Anterior cingulate cortex (tissue), 58 donors: ENCODE data around the gene TOGARAM2.
A peak's percentile ranks its signal among the peaks of the same experiment; 100 is the strongest.

Experiments
- DNase-seq, 58 donors: peaks; one replicate each; lab custom pipeline; 2025; lab: John Stamatoyannopoulos, UW

TOGARAM2 gene

GRCh38 chr2:29046321-29046720 lies 65.2 kb downstream of the TOGARAM2 start:
- no peak for DNase-seq

GRCh38 chr2:29047083-29047845 lies 66.2 kb downstream of the TOGARAM2 start:
- DNase-seq: no peak

- no peak for DNase-seq
These were observed 69.5 kb downstream of the TOGARAM2 start for GRCh38 chr2:29050591-29050990.

- no peak for DNase-seq
These were observed 70.6 kb downstream of the TOGARAM2 start for GRCh38 chr2:29051730-29052129.

- DNase-seq: no peak
These were observed 71.7 kb downstream of the TOGARAM2 start for GRCh38 chr2:29052807-29053206.

- DNase-seq: no peak
These were observed 72.1 kb downstream of the TOGARAM2 start for GRCh38 chr2:29053223-29053622.

GRCh38 chr2:29053670-29054400 lies 72.7 kb downstream of the TOGARAM2 start:
- no peak for DNase-seq

GRCh38 chr2:29054430-29054829 lies 73.3 kb downstream of the TOGARAM2 start:
- no peak for DNase-seq

GRCh38 chr2:29055601-29056000 lies 74.5 kb downstream of the TOGARAM2 start:
- DNase-seq: no peak

- DNase-seq: no peak
These were observed 75.4 kb downstream of the TOGARAM2 start for GRCh38 chr2:29056452-29056851.

- no peak for DNase-seq
These were observed 75.9 kb downstream of the TOGARAM2 start for GRCh38 chr2:29057006-29057405.

- no peak for DNase-seq
These were observed 78.5 kb downstream of the TOGARAM2 start for GRCh38 chr2:29059624-29060023.

- DNase-seq: no peak
These were observed 79.3 kb downstream of the TOGARAM2 start for GRCh38 chr2:29060441-29060840.

- DNase-seq: no peak
These were observed 80.1 kb downstream of the TOGARAM2 start for GRCh38 chr2:29061176-29061575.

GRCh38 chr2:29061616-29062015 lies 80.5 kb downstream of the TOGARAM2 start:
- no peak for DNase-seq

- no peak for DNase-seq
These were observed 81.3 kb downstream of the TOGARAM2 start for GRCh38 chr2:29062371-29062770.

GRCh38 chr2:29063056-29063455 lies 82.0 kb downstream of the TOGARAM2 start:
- DNase-seq: peak in 13 of 58 donors; percentile 8 to 58 (median 27)

- peak in 40 of 58 donors; percentile 16 to 92 (median 50) for DNase-seq
These were observed 82.7 kb downstream of the TOGARAM2 start for GRCh38 chr2:29063646-29064345.

GRCh38 chr2:29064346-29064715 lies 83.2 kb downstream of the TOGARAM2 start:
- DNase-seq: no peak

- DNase-seq: peak in 1 of 58 donors; percentile 57
These were observed 83.6 kb downstream of the TOGARAM2 start for GRCh38 chr2:29064746-29065067.

GRCh38 chr2:29065068-29065811 lies 84.1 kb downstream of the TOGARAM2 start:
- peak in 50 of 58 donors; percentile 22 to 93 (median 66) for DNase-seq
